ENCODE results near the gene CEMIP.

DNA sequence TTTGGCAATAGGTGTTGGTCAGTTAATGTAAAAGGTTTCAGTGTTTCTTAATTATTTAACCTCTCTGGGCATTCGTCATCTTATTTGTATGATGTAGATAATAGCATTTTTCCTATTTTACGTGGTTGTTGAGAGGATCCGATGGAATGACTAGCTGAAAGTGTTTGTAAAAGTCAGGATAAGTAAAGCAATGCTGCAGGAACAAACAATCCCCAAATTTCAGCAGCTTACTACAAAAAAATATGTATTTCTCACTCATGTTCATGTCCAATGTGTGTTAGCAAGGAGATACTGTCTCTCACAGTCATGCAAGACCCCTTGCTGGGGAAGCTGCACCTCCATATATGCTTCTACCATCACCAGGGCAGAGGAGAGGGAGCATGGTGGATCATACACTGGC, 38.7 kb downstream of the CEMIP start:
- TF ChIP-seq EZH2 (IDR thresholded peaks at IDR 0.05; ENCODE audit: low read depth) (no peak), CTCF (conservative IDR thresholded peaks at IDR 0.05) (no peak)
